Chondrocyte (in vitro differentiated cells): Measurements from ENCODE around the gene CLDND2. TPM values are rescaled to one million over a fixed set of nuclear protein-coding genes. Genes with fewer than 3 reads are reported as not detected.

Source experiments
- DNase-seq: peaks from one replicate; pipeline ENCODE4 v3.0.0; 2021; ENCODE audit warnings: mixed read lengths, low spot score
- H3K27ac Mint-ChIP-seq: one replicate; pipeline ENCODE4 v1.8.0; 2021; ENCODE audit warnings: mild to moderate bottlenecking, moderate library complexity, mixed read lengths; ENCODE audit not compliant: unreplicated experiment
- H3K27me3 Mint-ChIP-seq: 2 replicates; pipeline ENCODE4 v1.8.0; 2021; ENCODE audit warnings: low read depth, mixed read lengths
- H3K36me3 Mint-ChIP-seq: 2 replicates; pipeline ENCODE4 v1.8.0; 2021; ENCODE audit warnings: low read depth, mixed read lengths
- H3K4me1 Mint-ChIP-seq: 2 replicates; pipeline ENCODE4 v1.8.0; 2021; ENCODE audit warnings: low read depth, mild to moderate bottlenecking, mixed read lengths
- H3K4me3 Mint-ChIP-seq: one replicate; pipeline ENCODE4 v1.8.0; 2021; ENCODE audit warnings: mild to moderate bottlenecking, moderate library complexity, mixed read lengths; ENCODE audit not compliant: unreplicated experiment
- H3K9me3 Mint-ChIP-seq: 2 replicates; pipeline ENCODE4 v1.8.0; 2021; ENCODE audit warnings: low read depth, mixed read lengths
- total RNA-seq: library from RNA; stranded (reverse); gene quantifications from 3 replicates; pipeline ENCODE4 v1.2.1, GENCODE V29; 2021
- TF ChIP-seq, protein P1 (sequence below): fragments of 200-600 bp; sonication (generic); IDR thresholded peaks from 2 replicates; pipeline ENCODE4 v1.5.0; 2021; ENCODE audit warnings: antibody characterized with exemption, mild to moderate bottlenecking, moderate library complexity

CLDND2 gene
- total RNA-seq, 1 donor from 2014 or later: not detected

DNA sequence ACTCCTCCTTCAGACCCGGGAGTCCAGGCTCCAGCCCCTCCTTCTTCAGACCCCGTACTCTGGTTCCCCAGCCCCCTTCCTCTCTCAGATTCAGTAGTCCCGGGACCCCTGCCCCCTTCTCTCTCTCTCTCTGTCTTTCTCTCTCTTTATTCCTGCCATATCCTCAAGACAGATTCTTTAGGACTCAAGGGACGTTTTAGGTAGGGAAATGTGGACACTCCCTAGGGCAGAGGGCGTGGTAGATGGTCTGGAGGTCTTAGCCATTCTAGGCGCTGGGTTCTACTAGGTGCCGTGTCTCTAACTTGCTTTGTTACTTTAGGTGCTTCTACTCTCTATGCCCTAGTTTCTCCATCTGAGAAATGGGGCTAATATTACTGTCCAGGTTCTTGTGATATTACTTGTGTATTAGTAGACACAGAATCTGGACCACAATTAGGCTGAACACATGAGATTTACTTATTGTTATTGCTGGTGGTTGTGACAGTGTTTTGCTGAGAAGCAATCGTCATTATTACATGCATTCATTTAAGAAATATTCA, 22.3 kb upstream of the CLDND2 start:
- TF ChIP-seq, protein P1, sequence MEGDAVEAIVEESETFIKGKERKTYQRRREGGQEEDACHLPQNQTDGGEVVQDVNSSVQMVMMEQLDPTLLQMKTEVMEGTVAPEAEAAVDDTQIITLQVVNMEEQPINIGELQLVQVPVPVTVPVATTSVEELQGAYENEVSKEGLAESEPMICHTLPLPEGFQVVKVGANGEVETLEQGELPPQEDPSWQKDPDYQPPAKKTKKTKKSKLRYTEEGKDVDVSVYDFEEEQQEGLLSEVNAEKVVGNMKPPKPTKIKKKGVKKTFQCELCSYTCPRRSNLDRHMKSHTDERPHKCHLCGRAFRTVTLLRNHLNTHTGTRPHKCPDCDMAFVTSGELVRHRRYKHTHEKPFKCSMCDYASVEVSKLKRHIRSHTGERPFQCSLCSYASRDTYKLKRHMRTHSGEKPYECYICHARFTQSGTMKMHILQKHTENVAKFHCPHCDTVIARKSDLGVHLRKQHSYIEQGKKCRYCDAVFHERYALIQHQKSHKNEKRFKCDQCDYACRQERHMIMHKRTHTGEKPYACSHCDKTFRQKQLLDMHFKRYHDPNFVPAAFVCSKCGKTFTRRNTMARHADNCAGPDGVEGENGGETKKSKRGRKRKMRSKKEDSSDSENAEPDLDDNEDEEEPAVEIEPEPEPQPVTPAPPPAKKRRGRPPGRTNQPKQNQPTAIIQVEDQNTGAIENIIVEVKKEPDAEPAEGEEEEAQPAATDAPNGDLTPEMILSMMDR: no peak
- H3K9me3 Mint-ChIP-seq: no peaks in the 10 kb centered on the region
- H3K4me1 Mint-ChIP-seq: peaks cover 14% of the 10 kb centered on the region
- H3K4me3 Mint-ChIP-seq: no peak overlapping the region
- no peak overlapping the region for H3K27ac Mint-ChIP-seq
- no peaks in the 10 kb centered on the region for H3K27me3 Mint-ChIP-seq
- H3K36me3 Mint-ChIP-seq: no peaks in the 10 kb centered on the region
- DNase-seq: no peak

DNA sequence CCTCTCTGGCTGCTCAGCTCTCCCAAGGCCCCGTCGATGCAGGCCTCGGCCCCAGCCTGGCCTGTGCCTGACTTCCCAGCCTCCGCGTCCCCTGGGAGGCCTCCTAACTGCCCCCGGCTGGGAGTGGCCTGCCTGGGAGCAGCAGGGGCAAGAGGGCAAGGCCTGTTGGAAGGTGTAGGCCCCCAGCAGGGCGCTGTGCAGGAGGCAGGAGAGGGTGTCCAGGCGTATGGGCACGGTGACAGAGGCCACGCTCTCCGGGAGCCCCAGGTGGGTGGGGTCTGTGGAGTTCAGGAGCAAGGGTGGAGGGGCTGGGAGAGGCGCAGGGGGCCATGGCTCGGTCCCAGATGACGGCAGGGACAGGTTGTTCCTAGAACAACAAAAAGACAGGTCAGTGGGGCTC, 20.3 kb upstream of the CLDND2 start:
- H3K4me3 Mint-ChIP-seq: no peak overlapping the region
- H3K27ac Mint-ChIP-seq: no peak overlapping the region
- H3K4me1 Mint-ChIP-seq: peaks cover 6% of the 10 kb centered on the region
- H3K27me3 Mint-ChIP-seq: no peaks in the 10 kb centered on the region
- H3K36me3 Mint-ChIP-seq: no peaks in the 10 kb centered on the region
- TF ChIP-seq, protein P1: no peak
- H3K9me3 Mint-ChIP-seq: no peaks in the 10 kb centered on the region
- DNase-seq: no peak

DNA sequence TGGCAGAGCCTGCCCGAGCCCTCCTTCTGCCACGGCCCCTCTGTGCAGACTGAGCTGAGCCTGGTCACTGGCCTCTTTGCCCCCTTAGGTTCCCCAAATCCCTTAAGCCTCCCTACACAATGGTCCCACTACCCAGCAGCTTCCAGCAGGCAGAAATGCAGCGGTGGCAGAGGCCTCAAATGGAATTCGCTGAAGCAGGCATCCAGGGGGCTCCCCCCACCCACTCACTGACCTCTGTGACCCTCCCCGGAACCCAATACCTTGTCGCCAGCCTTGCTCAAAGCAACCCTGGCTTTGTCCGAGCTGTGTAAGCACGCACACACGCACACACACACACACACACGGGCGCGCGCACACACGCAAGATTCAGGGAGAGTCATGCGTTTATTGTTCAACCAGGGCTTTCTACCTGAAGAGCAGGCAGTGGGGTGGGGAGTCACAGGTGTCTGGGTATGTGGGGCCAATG, 19.2 kb upstream of the CLDND2 start, which contains the start of gene LIM2:
Gene LIM2, minus strand, starts transcription at position 51 of the 466 bp plus-strand sequence. CDS start 531 bp downstream, outside the sequence.
- Mint-ChIP-seq H3K4me3 (no peak within 1 kb of the TSS), H3K27ac (no peak within 1 kb of the TSS)
- TF ChIP-seq, protein P1: no peak

DNA sequence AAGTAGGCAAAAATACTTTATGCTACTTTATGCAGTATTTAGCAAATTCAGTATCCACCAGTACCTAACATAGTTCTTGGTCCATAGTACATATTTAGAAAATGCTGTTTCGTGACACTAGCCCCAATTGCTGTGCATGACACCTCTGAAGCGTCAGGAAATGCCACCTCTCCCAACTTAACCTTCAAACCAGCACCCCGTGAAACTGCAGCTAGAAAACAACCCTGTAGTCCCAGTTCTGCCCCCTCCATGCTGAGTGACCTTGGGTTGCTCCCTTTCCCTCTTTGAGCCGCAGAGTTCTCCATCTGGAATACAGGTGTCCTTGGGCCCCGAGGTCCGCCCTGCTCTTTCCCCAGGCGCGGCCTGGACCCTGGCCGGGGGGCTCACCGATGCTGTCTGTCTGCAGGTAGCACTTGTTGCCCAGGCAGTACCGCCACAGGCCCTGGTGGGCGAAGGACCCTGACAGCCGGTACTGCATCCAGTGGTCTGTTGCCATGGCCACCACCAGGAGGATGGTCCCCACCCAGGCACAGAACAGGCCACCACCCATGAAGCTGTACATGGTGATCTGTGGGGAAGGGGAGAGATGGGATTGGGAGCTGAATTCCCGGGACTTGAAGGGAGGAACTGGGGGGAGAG, 18.2 kb upstream of the CLDND2 start:
- H3K4me3 Mint-ChIP-seq: no peak overlapping the region
- TF ChIP-seq, protein P1: no peak
- no peaks in the 10 kb centered on the region for H3K36me3 Mint-ChIP-seq
- no peaks in the 10 kb centered on the region for H3K4me1 Mint-ChIP-seq
- peak; percentile 5 for DNase-seq
- no peaks in the 10 kb centered on the region for H3K9me3 Mint-ChIP-seq
- H3K27ac Mint-ChIP-seq: no peak overlapping the region
- H3K27me3 Mint-ChIP-seq: no peaks in the 10 kb centered on the region

More for the DNA sequence above, 19.2 kb upstream of the CLDND2 start, which contains the start of gene LIM2:
- H3K9me3 Mint-ChIP-seq: no peaks in the 10 kb centered on the region
- no peak for DNase-seq
- no peaks in the 10 kb centered on the region for H3K4me1 Mint-ChIP-seq
- no peaks in the 10 kb centered on the region for H3K36me3 Mint-ChIP-seq
- no peaks in the 10 kb centered on the region for H3K27me3 Mint-ChIP-seq

DNA sequence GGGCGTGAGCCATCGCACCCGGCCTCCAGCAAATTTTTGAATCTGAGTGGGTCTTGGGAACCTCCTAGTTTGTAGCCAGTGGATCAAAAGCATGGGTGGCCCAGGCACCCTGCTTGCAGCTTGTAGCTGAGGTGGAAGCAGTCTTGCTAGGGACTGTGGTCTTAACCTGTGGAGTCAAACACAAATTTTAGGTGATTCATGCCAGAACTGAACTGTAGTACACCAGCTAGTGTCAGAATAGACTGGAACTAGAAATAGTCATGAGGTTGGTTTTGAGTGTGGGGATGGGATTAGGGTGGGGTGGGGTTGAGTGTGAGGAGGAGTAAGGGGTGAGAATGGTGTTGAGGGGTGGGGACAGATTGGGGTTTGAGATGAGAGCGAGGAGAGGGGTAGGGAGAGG, 13.2 kb upstream of the CLDND2 start:
- DNase-seq: no peak
- H3K9me3 Mint-ChIP-seq: no peaks in the 10 kb centered on the region
- H3K27me3 Mint-ChIP-seq: no peaks in the 10 kb centered on the region
- H3K36me3 Mint-ChIP-seq: no peaks in the 10 kb centered on the region
- no peak overlapping the region for H3K4me3 Mint-ChIP-seq
- no peaks in the 10 kb centered on the region for H3K4me1 Mint-ChIP-seq
- H3K27ac Mint-ChIP-seq: no peak overlapping the region
- TF ChIP-seq, protein P1: no peak
